Vagina (tissue), 2 donors: ENCODE data around the gene NDUFAF5. TPM values are rescaled to one million over a fixed set of nuclear protein-coding genes. Genes with fewer than 3 reads are reported as not detected.
"Not testable (repeated sequence)": the region's sequence is repeated elsewhere in the genome, so short reads cannot be mapped to it uniquely, and the experiment has no call there.

Experiments
- DNase-seq, 2 donors: peaks; one replicate each; pipeline ENCODE4 v3.0.0-alpha.2; 2017; ENCODE audit errors: extremely low spot score in 2 of 2
- H3K27ac ChIP-seq: fragments of 200-600 bp; sonication (generic); one replicate; pipeline ENCODE4 v1.5.1; 2019
- H3K27me3 ChIP-seq: fragments of 200-600 bp; sonication (generic); one replicate; pipeline ENCODE4 v1.5.1; 2019
- H3K36me3 ChIP-seq, 2 donors: fragments of 200-600 bp; sonication (generic); one replicate each; pipeline ENCODE4 v1.5.1; 2017 to 2019
- H3K4me1 ChIP-seq: fragments of 200-600 bp; sonication (generic); one replicate; pipeline ENCODE4 v1.5.1; 2019
- H3K4me3 ChIP-seq, 2 donors: fragments of 200-600 bp; sonication (generic); 1 replicate in 1 of 2; 2 replicates in 1 of 2; pipeline ENCODE4 v1.5.1; 2016 to 2019
- H3K9me3 ChIP-seq: fragments of 200-600 bp; sonication (generic); one replicate; pipeline ENCODE4 v1.5.1; 2019
- POLR2A ChIP-seq, 2 donors: fragments of 450-650 bp; IDR thresholded peaks; one replicate each; pipeline ENCODE4 v1.6.1; 2017; ENCODE audit warnings: antibody characterized with exemption in 2 of 2, mild to moderate bottlenecking in 2 of 2, moderate library complexity in 2 of 2
- POLR2AphosphoS5 ChIP-seq, 2 donors: sonication (generic); formaldehyde crosslinking; IDR thresholded peaks; one replicate each; pipeline ENCODE4 v1.9.0; 2017; ENCODE audit warnings: antibody characterized with exemption in 2 of 2, mild to moderate bottlenecking in 2 of 2, low read depth in 1 of 2; ENCODE audit not compliant: insufficient read depth in 1 of 2
- intact Hi-C: fragments of 100-400 bp; cut with DNase I; formaldehyde crosslinking; loops from one replicate; pipeline ENCODE4 v1.15.1; 2023
- total RNA-seq: library from RNA; depleted of rRNA; stranded (reverse); fragments of >200 nt; gene quantifications from one replicate; pipeline ENCODE4 v1.2.3, GENCODE V29; 2016
- TF ChIP-seq, protein P1 (sequence below), 3 experiments: fragments of 450-650 bp in 2 of 3; fragments of 200-600 bp in 1 of 3; sonication (generic) in 1 of 3; IDR thresholded peaks; one replicate each; pipeline ENCODE4 v1.5.1; 2017 to 2019; ENCODE audit warnings: antibody characterized with exemption in 3 of 3, mild to moderate bottlenecking in 2 of 3, moderate library complexity in 2 of 3

NDUFAF5 gene
- total RNA-seq, 1 donor from 2014 or later: 11.3 TPM

- TF ChIP-seq POLR2A (IDR thresholded peaks at IDR 0.05): no peak
- TF ChIP-seq POLR2AphosphoS5 (IDR thresholded peaks at IDR 0.05; ENCODE audit: insufficient read depth in 1 of 2, low read depth in 1 of 2): no peak
- TF ChIP-seq, protein P1, sequence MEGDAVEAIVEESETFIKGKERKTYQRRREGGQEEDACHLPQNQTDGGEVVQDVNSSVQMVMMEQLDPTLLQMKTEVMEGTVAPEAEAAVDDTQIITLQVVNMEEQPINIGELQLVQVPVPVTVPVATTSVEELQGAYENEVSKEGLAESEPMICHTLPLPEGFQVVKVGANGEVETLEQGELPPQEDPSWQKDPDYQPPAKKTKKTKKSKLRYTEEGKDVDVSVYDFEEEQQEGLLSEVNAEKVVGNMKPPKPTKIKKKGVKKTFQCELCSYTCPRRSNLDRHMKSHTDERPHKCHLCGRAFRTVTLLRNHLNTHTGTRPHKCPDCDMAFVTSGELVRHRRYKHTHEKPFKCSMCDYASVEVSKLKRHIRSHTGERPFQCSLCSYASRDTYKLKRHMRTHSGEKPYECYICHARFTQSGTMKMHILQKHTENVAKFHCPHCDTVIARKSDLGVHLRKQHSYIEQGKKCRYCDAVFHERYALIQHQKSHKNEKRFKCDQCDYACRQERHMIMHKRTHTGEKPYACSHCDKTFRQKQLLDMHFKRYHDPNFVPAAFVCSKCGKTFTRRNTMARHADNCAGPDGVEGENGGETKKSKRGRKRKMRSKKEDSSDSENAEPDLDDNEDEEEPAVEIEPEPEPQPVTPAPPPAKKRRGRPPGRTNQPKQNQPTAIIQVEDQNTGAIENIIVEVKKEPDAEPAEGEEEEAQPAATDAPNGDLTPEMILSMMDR (IDR thresholded peaks at IDR 0.05): no peak
- no peak overlapping the region for H3K27ac ChIP-seq
- H3K9me3 ChIP-seq: no peaks in the 10 kb centered on the region
- H3K27me3 ChIP-seq: no peaks in the 10 kb centered on the region
- H3K4me1 ChIP-seq: no peaks in the 10 kb centered on the region
- no peak overlapping the region for H3K4me3 ChIP-seq
- no peak for DNase-seq
- peaks cover 0 to 12% of the 10 kb centered on the region in 2 donors for H3K36me3 ChIP-seq
- intact Hi-C loops: no loop called here
These were observed 28.3 kb upstream of the NDUFAF5 start for GRCh38 chr20:13756551-13756950.

DNA sequence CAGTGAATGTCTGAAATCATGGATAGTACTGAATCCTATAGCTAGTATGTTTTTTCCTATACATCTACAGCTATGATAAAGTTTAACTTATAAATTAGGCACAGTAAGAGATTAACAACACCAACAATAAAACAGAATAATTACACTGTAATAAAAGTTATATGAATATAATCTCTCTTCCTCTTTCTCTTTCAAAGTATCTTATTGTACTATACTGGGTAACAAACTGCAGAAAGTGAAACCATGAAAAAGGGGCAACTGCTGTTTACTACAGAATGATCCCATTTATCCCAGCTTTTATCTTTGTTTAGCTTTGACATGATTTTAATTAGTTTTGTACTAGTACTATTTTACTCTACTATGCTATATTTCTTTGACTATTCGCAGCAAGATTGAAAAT is 25.9 kb upstream of the NDUFAF5 start:
- TF ChIP-seq POLR2A (IDR thresholded peaks at IDR 0.05) (no peak), POLR2AphosphoS5 (IDR thresholded peaks at IDR 0.05; ENCODE audit: insufficient read depth in 1 of 2, low read depth in 1 of 2) (no peak)
- TF ChIP-seq, protein P1 (IDR thresholded peaks at IDR 0.05): no peak
- H3K9me3 ChIP-seq: no peaks in the 10 kb centered on the region
- no peaks in the 10 kb centered on the region for H3K27me3 ChIP-seq
- H3K4me3 ChIP-seq: no peak overlapping the region
- DNase-seq: no peak
- no peaks in the 10 kb centered on the region for H3K4me1 ChIP-seq
- intact Hi-C loops: no loop called here
- no peak overlapping the region for H3K27ac ChIP-seq
- H3K36me3 ChIP-seq: peaks cover 0 to 12% of the 10 kb centered on the region in 2 donors

DNA sequence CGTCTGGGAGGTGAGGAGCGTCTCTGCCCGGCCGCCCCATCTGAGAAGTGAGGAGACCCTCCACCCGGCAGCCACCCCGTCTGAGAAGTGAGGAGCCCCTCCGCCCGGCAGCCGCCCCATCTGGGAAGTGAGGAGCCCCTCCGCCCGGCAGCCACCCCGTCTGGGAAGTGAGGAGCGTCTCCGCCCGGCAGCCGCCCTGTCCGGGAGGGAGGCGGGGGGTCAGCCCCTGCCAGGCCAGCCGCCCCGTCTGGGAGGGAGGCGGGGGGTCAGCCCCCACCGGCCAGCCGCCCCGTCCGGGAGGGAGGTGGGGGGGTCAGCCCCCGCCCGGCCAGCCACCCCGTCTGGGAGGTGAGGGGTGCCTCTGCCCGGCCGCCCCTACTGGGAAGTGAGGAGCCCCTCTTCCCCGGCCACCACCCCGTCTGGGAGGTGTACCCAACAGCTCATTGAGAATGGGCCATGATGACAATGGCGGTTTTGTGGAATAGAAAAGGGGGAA is 24.3 kb upstream of the NDUFAF5 start:
- intact Hi-C loops: loop anchor here (10.0 kb wide), 1 partner anchor 636 kb away; no protein-coding TSS in a partner anchor
- not testable (repeated sequence) for H3K27me3 ChIP-seq
- peaks cover 0 to 22% of the 10 kb centered on the region in 2 donors for H3K36me3 ChIP-seq

GRCh38 chr20:13765299-13765698 is 19.5 kb upstream of the NDUFAF5 start:
- Histone ChIP-seq H3K27me3 (no peaks in the 10 kb centered on the region), H3K4me3 (no peak overlapping the region), H3K9me3 (peaks cover 6% of the 10 kb centered on the region), H3K36me3 (peaks cover 0 to 52% of the 10 kb centered on the region in 2 donors), H3K4me1 (no peaks in the 10 kb centered on the region), H3K27ac (no peak overlapping the region)
- TF ChIP-seq POLR2A (IDR thresholded peaks at IDR 0.05): no peak
- TF ChIP-seq, protein P1 (IDR thresholded peaks at IDR 0.05): no peak
- no peak for TF ChIP-seq POLR2AphosphoS5 (IDR thresholded peaks at IDR 0.05; ENCODE audit: insufficient read depth in 1 of 2, low read depth in 1 of 2)
- intact Hi-C loops: loop anchor here (10.0 kb wide), 1 partner anchor 640 kb away; no protein-coding TSS in a partner anchor
- DNase-seq: no peak

More for the DNA sequence above, 24.3 kb upstream of the NDUFAF5 start:
- DNase-seq, H3K4me3 ChIP-seq, H3K27ac ChIP-seq, H3K9me3 ChIP-seq, H3K4me1 ChIP-seq: not testable (repeated sequence)

DNA sequence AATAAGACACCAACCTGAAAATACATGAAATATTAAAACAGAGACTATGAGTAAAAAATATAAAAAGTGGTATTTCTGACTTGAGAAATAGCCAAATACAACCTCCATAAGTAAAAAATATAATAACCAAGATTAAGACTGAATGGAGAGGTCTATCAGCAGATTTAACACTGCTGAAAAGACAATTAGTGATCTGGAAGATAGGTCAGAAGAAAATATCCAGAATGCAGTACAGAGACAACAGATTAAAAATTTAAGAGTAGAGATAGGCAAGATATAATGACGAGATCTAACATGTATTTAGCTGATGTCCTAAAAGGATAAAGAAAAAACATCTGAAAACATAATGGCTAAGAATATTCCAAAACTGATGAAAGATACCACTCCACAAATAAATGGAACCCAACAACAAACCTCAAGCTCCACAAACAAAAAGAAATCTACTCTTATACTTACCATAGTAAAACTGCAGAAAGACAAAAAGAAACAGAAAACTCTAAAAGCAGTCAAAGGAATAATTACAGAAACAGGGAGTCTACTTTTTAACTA is 18.9 kb upstream of the NDUFAF5 start:
- H3K27ac ChIP-seq: no peak overlapping the region
- intact Hi-C loops: loop anchor here (10.0 kb wide), 1 partner anchor 641 kb away; no protein-coding TSS in a partner anchor
- TF ChIP-seq POLR2A (IDR thresholded peaks at IDR 0.05): no peak
- TF ChIP-seq, protein P1 (IDR thresholded peaks at IDR 0.05): no peak
- TF ChIP-seq POLR2AphosphoS5 (IDR thresholded peaks at IDR 0.05; ENCODE audit: insufficient read depth in 1 of 2, low read depth in 1 of 2): no peak
- no peaks in the 10 kb centered on the region for H3K27me3 ChIP-seq
- no peak for DNase-seq
- no peaks in the 10 kb centered on the region for H3K4me1 ChIP-seq
- H3K36me3 ChIP-seq: peaks cover 0 to 59% of the 10 kb centered on the region in 2 donors
- peaks cover 6% of the 10 kb centered on the region for H3K9me3 ChIP-seq
- H3K4me3 ChIP-seq: no peak overlapping the region
